NCI-H2107 treated with DMSO at 0.1 percent for 48 hours (cell line): ENCODE results near the gene TCEAL4.

Experiments
- DNase-seq: peaks from one replicate; lab custom pipeline; 2025; ENCODE audit not compliant: unreplicated experiment; lab: John Stamatoyannopoulos, UW

The TCEAL4 gene

DNA sequence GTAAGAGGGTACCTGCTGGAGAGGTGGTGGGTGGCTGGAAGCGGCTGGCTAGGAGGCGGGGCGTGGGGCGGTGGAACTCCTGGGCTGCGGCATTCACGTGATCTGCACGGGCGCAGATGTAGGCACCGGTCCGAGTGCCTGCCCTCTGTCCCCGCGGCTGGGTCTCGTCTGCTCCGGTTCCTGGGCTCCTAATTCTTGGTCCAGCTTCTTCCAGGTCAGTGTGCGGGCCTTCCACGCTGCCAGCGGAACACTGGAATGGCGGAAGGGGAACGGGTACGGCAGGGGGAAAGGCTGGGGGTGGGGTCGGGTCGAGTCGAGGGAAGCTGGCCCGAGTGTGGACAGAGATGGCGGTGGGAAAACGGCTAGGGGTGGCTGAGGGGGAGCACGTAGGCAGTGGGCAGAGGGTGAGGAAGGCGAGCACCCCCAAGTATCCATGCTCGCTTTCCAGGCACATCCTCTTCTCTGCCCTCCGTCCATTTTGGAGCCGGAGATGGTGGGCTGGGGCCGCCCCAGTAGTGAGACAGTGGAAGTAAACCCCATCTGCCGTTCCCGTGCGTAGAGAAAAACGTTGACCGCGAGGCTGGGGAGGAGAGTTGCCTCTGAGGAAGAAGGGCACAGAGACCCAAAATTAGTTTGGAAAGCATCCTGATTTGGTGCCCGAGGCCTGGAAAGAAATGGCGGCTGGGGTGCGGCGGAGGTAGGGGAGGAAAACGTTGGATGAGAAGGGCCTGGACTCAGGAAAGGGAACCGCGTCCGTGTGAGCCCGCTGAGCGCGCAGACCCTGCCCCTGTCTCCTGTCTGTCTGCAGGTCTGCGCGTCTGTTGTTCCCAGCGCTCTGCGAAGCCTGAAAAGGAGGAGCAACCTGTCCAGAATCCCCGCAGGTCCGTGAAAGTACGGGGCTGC is at the start of gene TCEAL4:
Gene TCEAL4, plus strand, starts transcription at position 105 of the 903 bp plus-strand sequence. CDS start 1,161 bp downstream, outside the sequence.
- DNase-seq: peak; percentile 73

DNA sequence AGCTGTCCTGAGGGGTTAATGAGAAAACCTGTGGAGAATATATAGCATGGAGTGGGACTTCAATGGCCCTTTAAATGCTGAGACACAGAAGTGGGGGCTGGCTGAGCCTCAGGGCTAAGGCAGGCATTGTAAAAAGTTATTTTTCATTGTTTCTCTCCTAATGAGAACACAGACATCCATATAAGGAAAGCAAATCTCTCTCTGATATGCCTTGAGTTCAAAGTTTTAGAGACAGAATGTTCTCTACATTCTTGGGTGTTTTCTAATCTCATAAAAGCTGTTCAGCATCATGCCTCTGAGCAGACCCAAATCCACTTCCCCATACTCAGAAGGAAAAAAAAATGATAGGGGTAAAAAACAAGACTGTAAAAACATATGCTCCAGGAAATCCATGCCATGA is 49.2 kb upstream of the TCEAL4 start:
- DNase-seq: no peak

DNA sequence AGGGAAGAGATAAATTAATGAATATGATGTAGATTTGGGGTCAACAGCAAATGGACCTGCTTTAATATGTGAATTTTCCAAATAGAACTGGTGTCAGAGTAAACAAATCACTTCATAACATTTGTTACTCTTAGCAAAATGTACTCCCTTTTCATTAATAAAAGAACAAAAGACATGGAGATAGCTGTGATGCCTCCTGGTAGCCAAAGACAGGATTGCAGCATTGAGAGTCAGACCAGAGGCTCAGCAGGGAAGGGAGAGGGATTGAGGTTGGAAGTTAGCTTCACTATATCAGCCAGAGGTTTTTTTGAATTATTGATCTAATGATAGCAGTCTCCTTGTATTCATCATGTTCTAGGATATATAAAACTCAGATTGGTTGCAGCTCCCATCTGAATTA is 48.6 kb upstream of the TCEAL4 start:
- no peak for DNase-seq

DNA sequence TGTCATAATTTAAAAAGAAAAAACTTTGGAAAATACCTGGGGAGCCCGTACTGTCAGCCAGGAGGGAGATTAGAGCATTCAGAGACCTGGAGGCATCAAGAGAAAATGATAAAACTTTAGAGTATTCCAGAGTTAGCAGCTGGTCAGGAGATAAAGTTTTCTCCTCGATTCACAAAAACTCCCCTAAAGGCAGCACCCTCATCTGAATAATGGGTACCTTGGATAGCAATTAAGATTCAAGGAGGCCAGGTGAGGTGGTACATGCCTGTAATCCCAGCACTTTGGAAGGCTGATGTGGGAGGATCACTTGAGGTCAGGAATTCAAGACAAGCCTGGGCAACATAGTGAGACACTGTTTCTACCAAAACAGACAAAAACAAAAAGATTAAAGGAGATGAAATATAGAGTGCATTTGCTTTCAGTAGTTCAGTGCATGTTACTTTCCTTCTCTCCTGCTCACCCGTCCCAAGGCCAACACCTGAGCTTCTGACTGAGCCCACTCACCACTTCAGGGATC is 47.4 kb upstream of the TCEAL4 start:
- DNase-seq: no peak

DNA sequence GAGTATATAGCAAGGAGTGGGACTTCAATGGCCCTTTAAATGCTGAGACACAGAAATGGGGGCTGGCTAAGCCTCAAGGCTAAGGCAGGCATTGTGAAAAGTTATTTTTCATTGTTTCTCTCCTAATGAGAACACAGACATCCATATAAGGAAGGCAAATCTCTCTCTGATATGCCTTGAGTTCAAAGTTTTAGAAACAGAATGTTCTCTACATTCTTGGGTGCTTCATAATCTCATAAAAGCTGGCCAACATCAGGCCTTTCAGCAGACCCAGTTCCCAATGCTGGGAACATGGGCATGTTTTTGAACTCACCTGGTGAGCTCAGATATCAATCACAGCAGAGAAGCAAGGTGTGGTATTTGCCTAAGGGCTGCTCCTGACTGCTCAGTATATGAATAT is 46.6 kb upstream of the TCEAL4 start:
- no peak for DNase-seq

DNA sequence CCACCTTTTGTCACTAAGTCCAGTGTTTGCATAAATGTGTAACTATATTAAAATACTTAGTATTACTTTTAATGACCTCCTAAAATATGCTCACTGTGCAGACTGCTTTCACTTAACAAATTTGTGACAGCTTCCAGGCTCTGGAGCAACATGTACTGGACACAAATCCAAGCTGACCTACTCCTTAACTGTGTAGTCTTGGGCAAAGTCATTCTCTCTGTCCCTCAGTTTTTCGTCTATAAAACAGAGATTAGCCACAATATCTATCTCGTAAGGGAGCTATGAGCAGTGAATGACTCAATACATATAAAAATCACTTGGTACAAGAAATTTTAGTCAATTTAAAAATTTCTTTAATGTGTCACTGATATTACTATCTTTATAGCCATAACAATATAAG is 45.6 kb upstream of the TCEAL4 start:
- DNase-seq: no peak

DNA sequence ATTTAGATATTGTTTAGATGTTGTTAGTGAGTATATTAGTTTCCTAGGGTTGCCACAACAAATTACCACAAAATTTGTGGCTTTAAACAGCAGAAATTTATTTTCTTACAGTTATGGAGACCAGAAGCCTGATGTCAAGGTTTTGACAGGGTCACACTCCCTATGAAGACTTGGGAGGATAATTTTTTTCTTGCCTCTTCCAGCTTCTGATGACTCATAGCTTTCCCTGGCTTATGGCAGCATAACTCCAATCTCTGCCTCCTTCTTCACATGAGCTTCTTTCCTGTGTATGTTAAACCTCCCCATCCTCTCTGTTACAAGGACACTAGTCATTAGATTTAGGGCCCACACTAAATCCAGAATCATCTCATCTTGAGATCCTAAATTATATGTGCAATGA is 45.2 kb upstream of the TCEAL4 start:
- no peak for DNase-seq

DNA sequence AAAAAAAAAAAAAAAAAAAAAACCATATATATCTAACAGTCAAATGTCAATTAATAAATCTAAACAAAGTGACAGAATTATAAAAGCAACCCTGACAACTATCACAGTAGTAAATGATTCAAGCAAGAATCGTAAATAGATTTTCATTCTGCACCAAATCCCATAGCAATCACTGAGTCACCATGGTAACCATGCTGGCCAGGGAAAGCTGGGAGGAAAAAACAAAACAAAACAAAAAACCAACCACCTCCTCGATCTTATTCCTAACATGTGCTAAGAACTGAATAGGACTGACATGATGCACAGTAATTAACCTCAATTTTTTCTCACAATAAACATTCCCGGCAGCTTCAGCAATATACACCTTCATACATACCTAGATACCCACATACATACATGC is 35.4 kb upstream of the TCEAL4 start:
- no peak for DNase-seq

DNA sequence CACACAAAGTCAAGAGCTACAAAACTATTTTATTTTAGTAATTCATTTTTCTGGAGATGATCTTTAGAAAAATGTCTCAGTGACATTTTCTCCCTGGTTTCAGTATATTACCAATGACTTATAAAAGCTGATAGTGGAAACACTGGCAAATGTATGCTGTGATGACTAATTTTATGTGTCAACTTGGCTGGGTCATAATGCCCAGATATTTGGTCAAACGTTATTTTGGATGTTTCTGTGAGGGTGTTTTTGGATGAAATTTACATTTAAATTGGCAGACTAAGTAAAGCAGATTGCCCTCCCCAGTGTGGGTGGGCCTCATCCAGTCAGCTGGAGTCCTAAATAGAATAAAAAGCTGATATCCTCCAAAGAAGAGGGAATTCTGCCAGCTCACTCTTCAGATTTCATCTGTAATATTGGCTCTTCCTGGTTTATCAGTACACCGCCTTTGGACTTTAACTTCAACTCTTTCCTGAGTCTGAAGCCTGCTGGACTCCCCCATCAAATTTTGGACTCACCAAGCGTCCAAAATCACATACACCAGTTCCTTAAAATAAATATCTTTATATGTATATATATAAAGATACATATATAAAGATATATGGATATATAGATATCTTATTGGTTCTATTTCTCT is 34.8 kb upstream of the TCEAL4 start:
- DNase-seq: no peak

DNA sequence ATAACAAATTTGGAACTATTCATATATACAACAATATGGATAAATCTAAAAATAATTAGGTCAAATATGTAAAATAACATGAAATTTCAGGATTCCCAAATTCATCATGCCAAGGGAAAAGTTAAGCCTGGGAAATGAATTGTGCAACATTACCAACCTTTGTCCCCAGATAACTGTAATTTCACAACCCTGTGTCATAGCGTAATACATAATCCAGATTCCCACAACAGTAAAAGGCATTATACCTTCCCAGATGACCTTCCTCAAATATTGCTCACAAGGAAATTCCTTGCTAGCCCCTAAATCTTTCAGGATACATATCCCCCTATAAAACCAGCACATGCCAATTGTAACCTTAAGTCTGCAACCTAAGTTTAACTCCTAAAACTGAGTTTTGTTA is 33.1 kb upstream of the TCEAL4 start:
- DNase-seq: no peak

DNA sequence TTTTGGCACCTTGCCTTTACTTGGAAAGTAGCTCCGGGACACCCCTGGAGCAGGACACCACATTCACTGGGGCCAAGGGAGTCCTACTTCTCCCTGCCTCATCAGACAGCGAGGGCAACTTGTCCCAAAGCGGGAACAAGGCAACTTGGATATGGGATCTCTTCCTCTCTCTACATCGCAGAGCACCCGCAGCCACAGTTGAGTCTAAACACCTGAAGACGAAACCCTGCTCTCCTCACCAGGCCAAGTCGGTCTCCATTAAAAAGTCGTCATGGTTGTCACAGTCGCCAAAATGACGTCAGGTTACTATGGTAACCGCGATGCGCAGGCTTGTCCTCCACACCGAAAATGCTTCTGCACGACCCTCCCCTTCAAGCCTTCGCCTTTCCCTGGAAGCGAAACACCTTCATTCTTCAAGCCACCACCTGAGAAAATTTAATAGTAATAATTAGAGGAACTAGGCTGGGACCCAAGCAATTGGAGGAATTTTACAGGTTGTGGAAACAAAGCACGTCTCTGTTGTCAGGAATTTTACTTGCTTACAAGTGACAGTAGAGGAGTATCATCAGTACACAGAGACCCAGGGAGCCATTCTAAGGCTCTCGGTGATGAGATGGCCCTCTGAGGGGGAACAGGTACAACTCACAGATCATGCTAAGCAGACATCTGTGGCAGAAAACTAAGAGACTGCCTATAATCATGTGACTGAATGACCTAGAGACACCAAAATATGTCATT is 30.5 kb upstream of the TCEAL4 start:
- peak; percentile 79 for DNase-seq

DNA sequence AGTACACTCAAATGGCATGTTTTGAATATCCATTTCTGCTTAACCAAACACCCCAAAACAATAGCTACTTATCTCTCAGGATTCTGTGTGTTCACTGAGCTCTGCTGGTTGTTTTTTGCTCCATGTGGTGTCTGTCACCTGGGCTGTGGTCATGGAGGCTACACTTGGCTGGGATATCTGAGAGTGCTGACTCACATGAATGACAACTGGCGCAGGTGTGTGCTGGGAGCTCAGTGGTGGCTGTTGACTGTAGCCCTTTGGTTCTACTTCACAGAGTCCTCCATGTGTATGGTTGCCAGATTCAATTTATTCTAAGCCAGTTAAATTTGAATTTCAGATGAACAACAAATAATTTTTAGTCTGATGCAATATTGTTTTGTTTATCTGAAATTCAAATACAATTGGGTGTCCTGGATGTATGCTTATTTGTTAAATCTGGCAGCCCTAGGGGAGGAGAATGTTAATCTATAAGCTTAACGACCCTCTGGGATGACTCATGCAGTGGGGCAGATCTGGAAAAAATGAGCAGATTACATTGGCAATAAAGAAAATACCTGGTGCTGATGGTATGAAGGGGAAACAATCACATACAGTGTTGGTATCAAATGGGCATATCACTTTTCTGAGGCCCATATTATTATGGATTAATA is 28.2 kb upstream of the TCEAL4 start:
- peak; percentile 84 for DNase-seq

DNA sequence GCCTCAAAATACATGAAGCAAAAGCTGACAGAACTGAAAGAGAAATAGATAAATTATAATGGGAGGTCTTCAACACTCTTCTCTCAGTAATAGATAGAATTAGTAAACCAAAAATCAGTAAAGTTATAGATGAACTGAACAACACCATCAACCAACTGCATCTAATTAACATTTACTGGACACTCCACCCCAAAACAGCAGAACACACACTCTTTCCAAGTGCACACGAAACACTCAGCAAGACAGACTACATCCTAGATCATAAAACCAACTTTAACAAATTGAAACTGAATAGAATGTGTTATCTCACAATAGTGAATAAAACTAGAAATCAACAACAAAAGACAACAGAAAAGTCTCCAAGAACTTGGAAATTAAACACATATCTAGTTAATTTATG is 25.1 kb upstream of the TCEAL4 start:
- no peak for DNase-seq

DNA sequence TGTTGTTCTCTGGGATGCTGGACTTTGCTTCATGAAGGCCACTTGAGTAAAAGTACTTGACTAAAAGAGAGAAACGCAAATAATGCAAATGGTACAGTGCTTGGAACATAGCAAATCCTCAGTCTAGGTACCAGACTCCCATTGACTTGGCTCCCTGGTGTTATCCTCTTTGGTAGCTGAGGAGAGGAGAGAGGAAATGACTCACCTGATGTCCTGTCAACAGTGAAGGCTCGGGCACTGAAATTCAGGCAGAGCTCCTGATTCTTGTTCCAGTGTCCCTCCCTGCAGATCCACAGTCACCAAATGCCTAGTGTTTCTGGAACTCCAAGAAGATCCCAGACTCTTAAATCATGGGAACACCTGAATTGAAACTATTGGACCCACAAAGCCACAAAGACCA is 22.5 kb upstream of the TCEAL4 start:
- DNase-seq: no peak

DNA sequence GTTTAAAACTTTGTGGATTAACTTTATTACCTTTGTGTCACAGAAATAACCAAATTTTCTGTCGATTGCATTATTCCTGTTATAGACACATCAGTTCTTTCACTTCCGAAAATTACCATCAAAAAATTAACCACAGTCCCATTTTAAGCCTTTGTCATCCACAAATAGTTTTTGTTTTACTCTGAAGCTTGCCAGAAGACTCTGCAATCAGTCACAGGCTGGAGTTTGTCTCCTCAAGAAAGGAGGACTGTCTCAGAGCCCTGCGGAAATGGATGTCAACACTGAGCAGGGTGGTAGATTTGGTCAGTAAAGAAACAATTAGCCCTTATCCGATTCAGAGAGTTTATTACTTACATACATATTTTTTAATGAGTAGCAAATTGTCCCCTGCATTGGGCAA is 20.1 kb upstream of the TCEAL4 start:
- no peak for DNase-seq

DNA sequence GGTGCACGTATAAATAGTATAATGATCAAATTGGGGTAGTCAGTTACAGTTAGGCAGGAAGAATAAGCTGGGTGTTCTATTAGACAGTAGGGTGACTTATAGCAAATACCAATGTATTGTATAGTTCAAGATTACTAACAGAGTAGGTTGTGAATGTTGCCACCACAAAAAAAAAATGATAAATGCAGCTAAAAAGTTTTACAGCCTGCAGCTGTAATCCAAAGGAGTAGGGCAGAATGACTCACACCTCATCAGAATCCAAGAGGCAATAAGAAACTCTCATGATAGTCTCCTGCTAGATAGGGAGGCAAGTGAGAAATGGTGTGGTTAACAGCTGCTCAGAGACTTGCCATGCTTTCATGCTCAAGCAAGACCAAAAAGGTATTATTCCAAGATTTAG is 19.6 kb upstream of the TCEAL4 start:
- no peak for DNase-seq

DNA sequence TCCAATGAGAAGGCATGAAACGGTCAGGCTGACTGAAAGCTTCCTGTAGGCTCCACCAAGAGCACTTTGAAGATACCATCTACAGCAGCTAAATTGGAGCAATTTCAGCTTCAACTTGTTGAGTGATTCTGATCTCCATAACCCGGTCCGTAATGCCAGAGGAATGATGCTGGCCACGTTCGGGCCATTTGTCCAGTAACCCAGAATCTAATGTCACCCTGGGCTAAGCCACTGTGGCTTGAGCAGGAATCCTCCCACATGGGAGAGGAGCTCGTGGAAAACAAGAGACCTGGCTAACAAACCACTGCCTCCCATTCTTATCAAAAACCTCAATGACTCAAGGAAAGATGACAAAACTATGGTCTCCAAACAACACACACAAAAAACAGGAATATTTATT is 14.2 kb upstream of the TCEAL4 start:
- DNase-seq: no peak

DNA sequence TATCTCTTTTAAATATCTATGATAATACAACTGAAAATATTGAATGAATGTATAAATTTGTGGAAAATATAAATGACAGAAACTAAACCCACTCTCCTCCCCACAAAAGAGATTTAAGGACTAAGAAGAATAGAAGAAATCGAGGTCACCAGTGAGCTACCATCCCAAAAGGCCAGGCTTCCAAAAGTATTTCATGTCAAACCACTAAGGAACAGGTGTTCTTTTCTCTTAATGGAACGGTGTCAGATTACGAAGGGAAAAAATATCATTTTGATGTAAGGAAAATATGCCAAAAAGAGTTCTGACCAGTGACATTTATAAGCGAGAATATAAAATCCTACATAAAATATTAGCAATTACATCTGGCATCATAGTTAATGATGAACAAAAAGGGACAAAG is 13.6 kb upstream of the TCEAL4 start:
- DNase-seq: no peak

DNA sequence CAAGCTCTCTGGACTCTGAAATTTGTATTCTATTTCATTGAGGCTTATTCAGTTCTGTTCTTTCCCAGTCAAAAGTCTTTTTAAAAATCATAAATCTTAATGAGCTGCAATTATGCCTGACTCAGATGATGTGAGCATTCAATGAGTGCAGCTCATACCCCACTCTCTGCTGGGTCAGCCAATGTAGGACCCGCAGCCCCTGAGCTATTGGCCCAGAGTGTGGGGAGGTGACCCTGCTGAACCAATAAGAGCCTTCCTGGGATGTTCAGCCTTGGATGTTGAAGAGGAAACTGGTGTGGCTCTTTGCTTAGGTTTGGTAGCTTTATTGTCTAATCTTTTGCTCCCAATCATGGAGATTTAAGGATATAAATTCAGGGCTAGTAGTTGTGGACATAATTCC is 12.1 kb upstream of the TCEAL4 start:
- DNase-seq: no peak

DNA sequence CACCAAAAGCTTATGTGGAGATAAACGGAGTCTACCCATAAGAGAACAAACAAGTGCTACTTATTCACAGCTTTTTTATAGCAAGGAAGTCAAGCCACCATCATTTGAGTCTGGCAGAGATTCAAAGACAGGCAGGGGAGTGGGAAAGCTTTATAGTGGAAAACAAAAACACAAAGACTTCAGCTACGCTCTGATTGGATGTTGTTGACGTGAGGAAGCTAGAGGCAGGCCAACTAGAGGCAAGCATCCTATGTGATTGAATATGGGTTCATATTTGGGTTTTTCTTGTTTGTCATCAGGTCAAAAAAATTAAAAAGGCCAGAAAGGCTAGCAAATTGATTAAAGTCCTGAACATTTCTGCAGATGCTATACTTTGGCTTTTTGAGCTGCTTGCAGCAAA is 719 bp upstream of the TCEAL4 start:
- DNase-seq: peak; percentile 59

DNA sequence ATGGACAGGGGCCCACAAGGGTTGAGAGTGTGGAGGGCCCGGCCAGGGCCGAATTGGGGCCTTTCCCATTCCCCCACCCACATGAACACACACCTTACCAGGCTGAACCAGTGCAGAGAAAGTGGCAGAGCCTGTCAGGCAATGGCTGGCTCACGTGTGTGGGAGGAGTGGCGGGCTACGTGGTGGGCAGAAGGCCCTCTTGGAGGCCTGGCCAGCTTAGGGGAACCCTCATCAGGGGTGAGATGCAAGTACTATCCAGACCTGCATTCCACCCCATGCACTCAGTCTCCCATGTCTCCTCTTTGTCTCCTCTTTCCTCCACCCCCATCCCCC is 965 bp downstream of the TCEAL4 start:
- no peak for DNase-seq
